WTC11 (cell line): ENCODE results near the gene ALG8. TPM values are rescaled to one million over a fixed set of nuclear protein-coding genes. Genes with fewer than 3 reads are reported as not detected.

Experiments
- ATAC-seq: fragments of 200-7000 bp; cut with Tn5 transposase; 2 replicates; pipeline ENCODE4 v1.10.0; 2021; ENCODE audit warnings: mild to moderate bottlenecking, moderate library complexity
- CTCF ChIA-PET: fragments of 300-600 bp; sonication (Branson Sonifier 250); formaldehyde crosslinking; loops from one replicate; lab custom pipeline; 2021; ENCODE audit warnings: antibody characterized with exemption; lab: Charles Lee
- POLR2A ChIA-PET: fragments of 350-600 bp; sonication (Branson Sonifier 250); formaldehyde crosslinking; loops from one replicate; lab custom pipeline; 2021; ENCODE audit warnings: antibody characterized with exemption; lab: Charles Lee
- DNase-seq: peaks from one replicate; pipeline ENCODE4 v3.0.0; 2021; ENCODE audit warnings: low spot score
- H3K27ac Mint-ChIP-seq: 2 replicates; pipeline ENCODE4 v1.8.0; 2021; ENCODE audit warnings: mixed read lengths
- H3K27me3 Mint-ChIP-seq: 2 replicates; pipeline ENCODE4 v1.8.0; 2021; ENCODE audit warnings: low read depth, mild to moderate bottlenecking, moderate library complexity, mixed read lengths
- H3K36me3 Mint-ChIP-seq: 2 replicates; pipeline ENCODE4 v1.8.0; 2021; ENCODE audit warnings: mixed read lengths
- H3K4me1 Mint-ChIP-seq: 2 replicates; pipeline ENCODE4 v1.8.0; 2022; ENCODE audit warnings: mixed read lengths
- H3K4me3 Mint-ChIP-seq: 2 replicates; pipeline ENCODE4 v1.8.0; 2021; ENCODE audit warnings: mild to moderate bottlenecking, moderate library complexity, mixed read lengths
- H3K9me3 Mint-ChIP-seq: 2 replicates; pipeline ENCODE4 v1.8.0; 2021; ENCODE audit warnings: mixed read lengths
- ATF2 ChIP-seq: sonication (generic); formaldehyde crosslinking; IDR thresholded peaks from 2 replicates; pipeline ENCODE4 v1.8.1; 2022; ENCODE audit warnings: low read depth, missing genetic modification reagents, borderline replicate concordance
- CREB1 ChIP-seq: sonication (generic); formaldehyde crosslinking; IDR thresholded peaks from 2 replicates; pipeline ENCODE4 v1.8.0; 2023; ENCODE audit warnings: mild to moderate bottlenecking, missing genetic modification reagents
- CREM ChIP-seq: sonication (generic); formaldehyde crosslinking; IDR thresholded peaks from 2 replicates; pipeline ENCODE4 v1.8.1; 2022; ENCODE audit warnings: mild to moderate bottlenecking, missing genetic modification reagents, moderate library complexity
- EMX1 ChIP-seq: fragments of 250-450 bp; sonication (Bioruptor Pico); IDR thresholded peaks from 2 replicates; pipeline ENCODE4 v1.8.0; 2021; ENCODE audit warnings: mild to moderate bottlenecking
- ERG ChIP-seq: fragments of 250-450 bp; sonication (Bioruptor Pico); IDR thresholded peaks from 2 replicates; pipeline ENCODE4 v1.8.0; 2021; ENCODE audit warnings: mild to moderate bottlenecking
- ESRRA ChIP-seq: sonication (generic); formaldehyde crosslinking; IDR thresholded peaks from 2 replicates; pipeline ENCODE4 v1.8.1; 2022; ENCODE audit warnings: mild to moderate bottlenecking, missing genetic modification reagents, borderline replicate concordance
- FOXK1 ChIP-seq: sonication (generic); formaldehyde crosslinking; IDR thresholded peaks from 2 replicates; pipeline ENCODE4 v1.8.0; 2022; ENCODE audit warnings: mild to moderate bottlenecking, moderate library complexity, missing genetic modification reagents
- GRHL2 ChIP-seq: fragments of 250-450 bp; sonication (Bioruptor Pico); IDR thresholded peaks from 2 replicates; pipeline ENCODE4 v1.8.0; 2022; ENCODE audit warnings: mild to moderate bottlenecking, moderate library complexity; ENCODE audit not compliant: insufficient replicate concordance, severe bottlenecking
- HMGXB4 ChIP-seq: sonication (generic); formaldehyde crosslinking; IDR thresholded peaks from 2 replicates; pipeline ENCODE4 v1.8.1; 2023; ENCODE audit warnings: mild to moderate bottlenecking, moderate library complexity, missing genetic modification reagents
- KAT7 ChIP-seq: sonication (generic); formaldehyde crosslinking; IDR thresholded peaks from 2 replicates; pipeline ENCODE4 v1.8.1; 2023; ENCODE audit warnings: missing genetic modification reagents, mild to moderate bottlenecking, borderline replicate concordance
- MAX ChIP-seq: sonication (generic); formaldehyde crosslinking; IDR thresholded peaks from 2 replicates; pipeline ENCODE4 v1.8.0; 2022; ENCODE audit warnings: mild to moderate bottlenecking, missing genetic modification reagents
- MXD4 ChIP-seq: fragments of 250-450 bp; sonication (Bioruptor Pico); IDR thresholded peaks from 2 replicates; pipeline ENCODE4 v1.8.0; 2021; ENCODE audit warnings: mild to moderate bottlenecking, moderate library complexity, borderline replicate concordance
- NFE2L1 ChIP-seq: sonication (generic); formaldehyde crosslinking; IDR thresholded peaks from 2 replicates; pipeline ENCODE4 v1.8.1; 2023; ENCODE audit warnings: missing genetic modification reagents
- NR1H2 ChIP-seq: sonication (generic); formaldehyde crosslinking; IDR thresholded peaks from 2 replicates; pipeline ENCODE4 v1.9.0; 2021; ENCODE audit warnings: mild to moderate bottlenecking, moderate library complexity, missing genetic modification reagents
- TEAD4 ChIP-seq: sonication (generic); formaldehyde crosslinking; IDR thresholded peaks from 2 replicates; pipeline ENCODE4 v1.8.0; 2022; ENCODE audit warnings: mild to moderate bottlenecking, missing genetic modification reagents
- ZNF281 ChIP-seq: sonication (generic); formaldehyde crosslinking; IDR thresholded peaks from 2 replicates; pipeline ENCODE4 v1.8.0; 2023; ENCODE audit warnings: mild to moderate bottlenecking, missing genetic modification reagents
- ZNF416 ChIP-seq: fragments of 250-450 bp; sonication (Bioruptor Pico); IDR thresholded peaks from 2 replicates; pipeline ENCODE4 v1.9.0; 2021; ENCODE audit warnings: mild to moderate bottlenecking, inconsistent platforms
- ZNF425 ChIP-seq: fragments of 250-450 bp; sonication (Bioruptor Pico); conservative IDR thresholded peaks from 2 replicates; pipeline ENCODE4 v1.9.0; 2021; ENCODE audit warnings: mild to moderate bottlenecking
- ZSCAN18 ChIP-seq: fragments of 250-450 bp; sonication (Bioruptor Pico); IDR thresholded peaks from 2 replicates; pipeline ENCODE4 v2.1.2; 2022; ENCODE audit warnings: mild to moderate bottlenecking, moderate library complexity
- total RNA-seq: library from RNA; stranded (reverse); gene quantifications from 3 replicates; pipeline ENCODE4 v1.2.3, GENCODE V29; 2021

ALG8 gene
- total RNA-seq, 1 experiment from 2014 or later: 63.8 TPM

- H3K36me3 Mint-ChIP-seq: no peaks in the 10 kb centered on the region
- H3K4me3 Mint-ChIP-seq: no peak overlapping the region
- no peak for DNase-seq
- H3K4me1 Mint-ChIP-seq: no peaks in the 10 kb centered on the region
- H3K27me3 Mint-ChIP-seq: no peaks in the 10 kb centered on the region
- no peak for ATAC-seq
- TF ChIP-seq NR1H2 (CRISPR knock-in tag) (no peak), EMX1 (CRISPR knock-in tag) (no peak), CREM (no peak), ZNF416 (CRISPR knock-in tag) (no peak), TEAD4 (CRISPR knock-in tag) (no peak), FOXK1 (CRISPR knock-in tag) (no peak), KAT7 (CRISPR knock-in tag) (no peak), NFE2L1 (CRISPR knock-in tag) (no peak), ZSCAN18 (CRISPR knock-in tag) (no peak), MXD4 (CRISPR knock-in tag) (no peak), MAX (CRISPR knock-in tag) (no peak), ZNF425 (CRISPR knock-in tag) (no peak), CREB1 (CRISPR knock-in tag) (no peak), HMGXB4 (CRISPR knock-in tag) (no peak)
- H3K27ac Mint-ChIP-seq: no peak overlapping the region
- ChIA-PET CTCF (interaction anchor here (0.8 kb wide), 1 partner anchor 12 kb away, joined by 4 read pairs; no protein-coding TSS in a partner anchor), POLR2A (interaction anchor here (0.6 kb wide), 1 partner anchor 14 kb away, joined by 4 read pairs; no protein-coding TSS in a partner anchor)
- no peaks in the 10 kb centered on the region for H3K9me3 Mint-ChIP-seq
Observed at GRCh38 chr11:78057462-78058055, 81.9 kb downstream of the ALG8 start.

- H3K27me3 Mint-ChIP-seq: no peaks in the 10 kb centered on the region
- DNase-seq (no peak), ATAC-seq (no peak)
- POLR2A ChIA-PET: no interaction called here
- CTCF ChIA-PET: interaction anchor here (3.2 kb wide), 1 partner anchor 10 kb away, joined by 12 read pairs; no protein-coding TSS in a partner anchor
- no peaks in the 10 kb centered on the region for H3K9me3 Mint-ChIP-seq
- H3K27ac Mint-ChIP-seq: no peak overlapping the region
- no peak overlapping the region for H3K4me3 Mint-ChIP-seq
- no peaks in the 10 kb centered on the region for H3K36me3 Mint-ChIP-seq
- H3K4me1 Mint-ChIP-seq: peaks cover 3% of the 10 kb centered on the region
- TF ChIP-seq ERG (CRISPR knock-in tag): no peak
- no peak for TF ChIP-seq ATF2
- no peak for TF ChIP-seq ESRRA (CRISPR knock-in tag)
- no peak for TF ChIP-seq ZNF281
- no peak for TF ChIP-seq NR1H2 (CRISPR knock-in tag)
- TF ChIP-seq ZNF416 (CRISPR knock-in tag): no peak
- no peak for TF ChIP-seq MAX (CRISPR knock-in tag)
- TF ChIP-seq GRHL2 (CRISPR knock-in tag): no peak
Observed at GRCh38 chr11:78056093-78056492, 83.3 kb downstream of the ALG8 start.
